ENCODE results near the gene FOCAD. TPM values are rescaled to one million over a fixed set of nuclear protein-coding genes. Genes with fewer than 3 reads are reported as not detected.

The FOCAD gene
- total RNA-seq, 1 experiment from 2014 or later: 40.7 TPM

DNA sequence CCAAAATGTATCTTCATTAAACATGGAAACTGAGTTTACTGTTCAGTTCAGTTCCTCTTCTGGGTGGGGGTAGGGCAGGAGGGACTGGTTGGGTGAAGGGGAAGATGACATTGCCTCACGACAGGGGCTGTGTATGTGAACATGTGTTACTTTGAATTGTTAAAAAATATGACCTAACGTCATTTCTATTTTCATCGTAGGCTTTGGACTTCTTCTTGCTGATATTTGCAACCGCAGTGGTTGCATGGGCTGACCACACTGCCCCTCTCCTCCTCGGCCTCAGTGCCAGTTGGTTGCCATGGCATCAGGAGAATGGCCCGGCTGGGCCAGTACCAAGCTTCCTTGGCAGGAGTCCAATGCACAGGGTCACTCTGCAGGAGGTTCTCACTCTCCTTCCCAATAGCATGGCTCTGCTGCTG lies 305.9 kb downstream of the FOCAD start:
- Histone ChIP-seq H2AFZ (ENCODE audit: low read depth, low read length, poor library complexity, severe bottlenecking) (no peak overlapping the region), H3K9me2 (ENCODE audit: insufficient read depth) (no peaks in the 10 kb centered on the region), H3K9me3 (ENCODE audit: control insufficient read depth in 1 of 2, insufficient read depth in 1 of 2, low read depth in 1 of 2, low read length in 2 of 2) (no peaks in the 10 kb centered on the region), H3K4me3 (replicated peaks in 1 of 2; ENCODE audit: low read depth in 1 of 2, low read length in 2 of 2) (no peak overlapping the region), H4K20me1 (ENCODE audit: insufficient read depth) (no peaks in the 10 kb centered on the region), H3K27ac (ENCODE audit: low read depth, low read length) (no peak overlapping the region), H3K4me2 (ENCODE audit: low read length) (no peak overlapping the region), H3K4me1 (ENCODE audit: control insufficient read depth in 1 of 2, insufficient read depth in 2 of 2, low read length in 2 of 2) (no peaks in the 10 kb centered on the region), H3K9ac (ENCODE audit: low read length) (no peak overlapping the region), H3K79me2 (ENCODE audit: insufficient read depth, low read length) (no peaks in the 10 kb centered on the region), H3K36me3 (ENCODE audit: control insufficient read depth in 1 of 2, insufficient read depth in 2 of 2, low read length in 2 of 2) (no peaks in the 10 kb centered on the region), H3K27me3 (ENCODE audit: insufficient read depth, low read length) (no peaks in the 10 kb centered on the region)
- TF ChIP-seq POLR2A (IDR thresholded peaks at IDR 0.05; ENCODE audit: borderline replicate concordance, extremely low read depth, insufficient read depth, insufficient read length) (no peak), TCF7L2 (IDR thresholded peaks at IDR 0.05; ENCODE audit: borderline replicate concordance, extremely low read depth, insufficient read depth, insufficient read length) (no peak), JUND (IDR thresholded peaks at IDR 0.05) (no peak), CBX3 (IDR thresholded peaks at IDR 0.05; ENCODE audit: low read depth) (no peak), YY1 (IDR thresholded peaks at IDR 0.05; ENCODE audit: extremely low read depth, insufficient replicate concordance, low read depth, low read length) (no peak), EZH2phosphoT487 (IDR thresholded peaks at IDR 0.05; ENCODE audit: borderline replicate concordance) (no peak), RAD21 (IDR thresholded peaks at IDR 0.05; ENCODE audit: low read depth) (no peak), ZNF274 (IDR thresholded peaks at IDR 0.05; ENCODE audit: low read depth, low read length) (no peak), CEBPB (IDR thresholded peaks at IDR 0.05; ENCODE audit: low read depth) (no peak), EZH2 (IDR thresholded peaks at IDR 0.05) (no peak), EGR1 (IDR thresholded peaks at IDR 0.05; ENCODE audit: low read depth) (no peak), ZFX (IDR thresholded peaks at IDR 0.05) (no peak), FOSL1 (IDR thresholded peaks at IDR 0.05; ENCODE audit: low read depth) (no peak)
- TF ChIP-seq, protein P1, sequence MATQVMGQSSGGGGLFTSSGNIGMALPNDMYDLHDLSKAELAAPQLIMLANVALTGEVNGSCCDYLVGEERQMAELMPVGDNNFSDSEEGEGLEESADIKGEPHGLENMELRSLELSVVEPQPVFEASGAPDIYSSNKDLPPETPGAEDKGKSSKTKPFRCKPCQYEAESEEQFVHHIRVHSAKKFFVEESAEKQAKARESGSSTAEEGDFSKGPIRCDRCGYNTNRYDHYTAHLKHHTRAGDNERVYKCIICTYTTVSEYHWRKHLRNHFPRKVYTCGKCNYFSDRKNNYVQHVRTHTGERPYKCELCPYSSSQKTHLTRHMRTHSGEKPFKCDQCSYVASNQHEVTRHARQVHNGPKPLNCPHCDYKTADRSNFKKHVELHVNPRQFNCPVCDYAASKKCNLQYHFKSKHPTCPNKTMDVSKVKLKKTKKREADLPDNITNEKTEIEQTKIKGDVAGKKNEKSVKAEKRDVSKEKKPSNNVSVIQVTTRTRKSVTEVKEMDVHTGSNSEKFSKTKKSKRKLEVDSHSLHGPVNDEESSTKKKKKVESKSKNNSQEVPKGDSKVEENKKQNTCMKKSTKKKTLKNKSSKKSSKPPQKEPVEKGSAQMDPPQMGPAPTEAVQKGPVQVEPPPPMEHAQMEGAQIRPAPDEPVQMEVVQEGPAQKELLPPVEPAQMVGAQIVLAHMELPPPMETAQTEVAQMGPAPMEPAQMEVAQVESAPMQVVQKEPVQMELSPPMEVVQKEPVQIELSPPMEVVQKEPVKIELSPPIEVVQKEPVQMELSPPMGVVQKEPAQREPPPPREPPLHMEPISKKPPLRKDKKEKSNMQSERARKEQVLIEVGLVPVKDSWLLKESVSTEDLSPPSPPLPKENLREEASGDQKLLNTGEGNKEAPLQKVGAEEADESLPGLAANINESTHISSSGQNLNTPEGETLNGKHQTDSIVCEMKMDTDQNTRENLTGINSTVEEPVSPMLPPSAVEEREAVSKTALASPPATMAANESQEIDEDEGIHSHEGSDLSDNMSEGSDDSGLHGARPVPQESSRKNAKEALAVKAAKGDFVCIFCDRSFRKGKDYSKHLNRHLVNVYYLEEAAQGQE (IDR thresholded peaks at IDR 0.05; ENCODE audit: low read depth): no peak
- TF ChIP-seq, protein P2, sequence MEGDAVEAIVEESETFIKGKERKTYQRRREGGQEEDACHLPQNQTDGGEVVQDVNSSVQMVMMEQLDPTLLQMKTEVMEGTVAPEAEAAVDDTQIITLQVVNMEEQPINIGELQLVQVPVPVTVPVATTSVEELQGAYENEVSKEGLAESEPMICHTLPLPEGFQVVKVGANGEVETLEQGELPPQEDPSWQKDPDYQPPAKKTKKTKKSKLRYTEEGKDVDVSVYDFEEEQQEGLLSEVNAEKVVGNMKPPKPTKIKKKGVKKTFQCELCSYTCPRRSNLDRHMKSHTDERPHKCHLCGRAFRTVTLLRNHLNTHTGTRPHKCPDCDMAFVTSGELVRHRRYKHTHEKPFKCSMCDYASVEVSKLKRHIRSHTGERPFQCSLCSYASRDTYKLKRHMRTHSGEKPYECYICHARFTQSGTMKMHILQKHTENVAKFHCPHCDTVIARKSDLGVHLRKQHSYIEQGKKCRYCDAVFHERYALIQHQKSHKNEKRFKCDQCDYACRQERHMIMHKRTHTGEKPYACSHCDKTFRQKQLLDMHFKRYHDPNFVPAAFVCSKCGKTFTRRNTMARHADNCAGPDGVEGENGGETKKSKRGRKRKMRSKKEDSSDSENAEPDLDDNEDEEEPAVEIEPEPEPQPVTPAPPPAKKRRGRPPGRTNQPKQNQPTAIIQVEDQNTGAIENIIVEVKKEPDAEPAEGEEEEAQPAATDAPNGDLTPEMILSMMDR (IDR thresholded peaks at IDR 0.05 in 2 of 3, conservative IDR thresholded peaks at IDR 0.05 in 1 of 3; ENCODE audit: borderline replicate concordance in 1 of 3, insufficient read depth in 1 of 3, low read depth in 2 of 3, low read length in 2 of 3): no peak
- TF ChIP-seq, protein P3, sequence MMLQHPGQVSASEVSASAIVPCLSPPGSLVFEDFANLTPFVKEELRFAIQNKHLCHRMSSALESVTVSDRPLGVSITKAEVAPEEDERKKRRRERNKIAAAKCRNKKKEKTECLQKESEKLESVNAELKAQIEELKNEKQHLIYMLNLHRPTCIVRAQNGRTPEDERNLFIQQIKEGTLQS (IDR thresholded peaks at IDR 0.05): no peak
- intact Hi-C loops (cut with micrococcal nuclease): no loop called here
- ATAC-seq (no peak), DNase-seq (ENCODE audit: low read depth, low spot score) (no peak)
- RAD21 ChIA-PET (ENCODE audit: low non-redundant PET in 1 of 2, low total read pairs in 2 of 2, uncharacterized antibody in 2 of 2, unreplicated experiment in 2 of 2): no interaction called here
- no TSS peak for BruUV-seq (replicated peaks)
- POLR2A ChIA-PET: no interaction called here
- CTCF ChIA-PET: no interaction called here

All from HCT116 (cell line).